Measurements from ENCODE around the gene FKBP1C.
"Not testable (repeated sequence)": the region's sequence is repeated elsewhere in the genome, so short reads cannot be mapped to it uniquely, and the experiment has no call there.

Gene FKBP1C

GRCh38 chr6:63211343-63211742 is at the start of gene FKBP1C:
FKBP1C (plus strand) TSS chr6:63211469.
- DNase-seq (ENCODE audit: low spot score) = not testable (repeated sequence)

- DNase-seq (ENCODE audit: low spot score) = not testable (repeated sequence)
These were observed 47.0 kb upstream of the FKBP1C start for GRCh38 chr6:63164047-63164803.

- no peak for DNase-seq (ENCODE audit: low spot score)
These were observed 37.1 kb upstream of the FKBP1C start for GRCh38 chr6:63174173-63174572.

GRCh38 chr6:63176181-63176580 is 35.1 kb upstream of the FKBP1C start:
- DNase-seq (ENCODE audit: low spot score) = no peak

- no peak for DNase-seq (ENCODE audit: low spot score)
These were observed 30.9 kb upstream of the FKBP1C start for GRCh38 chr6:63180367-63180766.

- no peak for DNase-seq (ENCODE audit: low spot score)
These were observed 24.3 kb upstream of the FKBP1C start for GRCh38 chr6:63186970-63187369.

GRCh38 chr6:63188828-63189227 is 22.4 kb upstream of the FKBP1C start:
- no peak for DNase-seq (ENCODE audit: low spot score)

- no peak for DNase-seq (ENCODE audit: low spot score)
These were observed 17.9 kb upstream of the FKBP1C start for GRCh38 chr6:63193324-63193723.

- no peak for DNase-seq (ENCODE audit: low spot score)
These were observed 13.5 kb upstream of the FKBP1C start for GRCh38 chr6:63197741-63198140.

GRCh38 chr6:63213325-63213724 is 2.1 kb downstream of the FKBP1C start:
- DNase-seq (ENCODE audit: low spot score) = no peak

- no peak for DNase-seq (ENCODE audit: low spot score)
These were observed 3.5 kb downstream of the FKBP1C start for GRCh38 chr6:63214816-63215215.

- no peak for DNase-seq (ENCODE audit: low spot score)
These were observed 12.9 kb downstream of the FKBP1C start for GRCh38 chr6:63224179-63224578.

- DNase-seq (ENCODE audit: low spot score) = not testable (repeated sequence)
These were observed 14.7 kb downstream of the FKBP1C start for GRCh38 chr6:63225987-63226386.

- not testable (repeated sequence) for DNase-seq (ENCODE audit: low spot score)
These were observed 16.9 kb downstream of the FKBP1C start for GRCh38 chr6:63227928-63228894.

GRCh38 chr6:63230027-63230426 is 18.8 kb downstream of the FKBP1C start:
- not testable (repeated sequence) for DNase-seq (ENCODE audit: low spot score)

- DNase-seq (ENCODE audit: low spot score) = not testable (repeated sequence)
These were observed 19.2 kb downstream of the FKBP1C start for GRCh38 chr6:63230511-63230910.

GRCh38 chr6:63236398-63236817 is 25.1 kb downstream of the FKBP1C start:
- DNase-seq (ENCODE audit: low spot score) = no peak

- no peak for DNase-seq (ENCODE audit: low spot score)
These were observed 34.2 kb downstream of the FKBP1C start for GRCh38 chr6:63245420-63245819.

GRCh38 chr6:63245909-63246308 is 34.6 kb downstream of the FKBP1C start:
- DNase-seq (ENCODE audit: low spot score) = no peak

GRCh38 chr6:63246581-63246980 is 35.3 kb downstream of the FKBP1C start:
- no peak for DNase-seq (ENCODE audit: low spot score)

GRCh38 chr6:63249875-63250482 is 38.7 kb downstream of the FKBP1C start:
- no peak for DNase-seq (ENCODE audit: low spot score)

GRCh38 chr6:63259153-63259552 is 47.9 kb downstream of the FKBP1C start:
- no peak for DNase-seq (ENCODE audit: low spot score)
